ENCODE measurements around the gene RALY. TPM values are rescaled to one million over a fixed set of nuclear protein-coding genes. Genes with fewer than 3 reads are reported as not detected.

RALY gene
- total and polyA plus RNA-seq, 4 donors, result 53.4 to 189 (median 136) TPM

- no peaks in the 10 kb centered on the region for H3K27me3 ChIP-seq (ENCODE audit: control insufficient read depth, insufficient read depth, low read length)
- H3K27ac ChIP-seq (ENCODE audit: low read depth, low read length), result no peak overlapping the region
- 67% methylated on average over 2 of the region's 4 CpGs for WGBS (ENCODE audit: insufficient coverage)
- DNase-seq (ENCODE audit: low read depth in 4 of 6, low spot score in 6 of 6), result no peak
- peaks cover under 1% of the 10 kb centered on the region for H3K36me3 ChIP-seq (ENCODE audit: control insufficient read depth, insufficient read depth, low read length)
- no peaks in the 10 kb centered on the region for H3K9me3 ChIP-seq (ENCODE audit: control insufficient read depth, insufficient read depth, low read length)
- peaks cover 7% of the 10 kb centered on the region for H3K4me1 ChIP-seq (ENCODE audit: control insufficient read depth, insufficient read depth, low read length)
- no peak overlapping the region for H3K4me3 ChIP-seq (ENCODE audit: low read depth, low read length)
These were observed 121.1 kb downstream of the RALY start for GRCh38 chr20:34114809-34115208.

- H3K4me1 ChIP-seq (ENCODE audit: control insufficient read depth, insufficient read depth, low read length), result peaks cover 5% of the 10 kb centered on the region
- no peak overlapping the region for H3K4me3 ChIP-seq (ENCODE audit: low read depth, low read length)
- H3K36me3 ChIP-seq (ENCODE audit: control insufficient read depth, insufficient read depth, low read length), result no peaks in the 10 kb centered on the region
- H3K27me3 ChIP-seq (ENCODE audit: control insufficient read depth, insufficient read depth, low read length), result no peaks in the 10 kb centered on the region
- H3K27ac ChIP-seq (ENCODE audit: low read depth, low read length), result no peak overlapping the region
- DNase-seq (ENCODE audit: low read depth in 4 of 6, low spot score in 6 of 6), result no peak
- H3K9me3 ChIP-seq (ENCODE audit: control insufficient read depth, insufficient read depth, low read length), result no peaks in the 10 kb centered on the region
These were observed 121.5 kb downstream of the RALY start for GRCh38 chr20:34115232-34115631.

GRCh38 chr20:34120213-34120612, 126.5 kb downstream of the RALY start:
- Histone ChIP-seq H3K36me3 (ENCODE audit: control insufficient read depth, insufficient read depth, low read length) (no peaks in the 10 kb centered on the region), H3K27me3 (ENCODE audit: control insufficient read depth, insufficient read depth, low read length) (no peaks in the 10 kb centered on the region), H3K4me1 (ENCODE audit: control insufficient read depth, insufficient read depth, low read length) (no peaks in the 10 kb centered on the region), H3K27ac (ENCODE audit: low read depth, low read length) (no peak overlapping the region), H3K4me3 (ENCODE audit: low read depth, low read length) (no peak overlapping the region), H3K9me3 (ENCODE audit: control insufficient read depth, insufficient read depth, low read length) (no peaks in the 10 kb centered on the region)
- no peak for DNase-seq (ENCODE audit: low read depth in 4 of 6, low spot score in 6 of 6)
- WGBS (ENCODE audit: insufficient coverage), result no CpG with 5 or more reads among the region's 2 CpGs

- 92% methylated on average over 43 of the region's 43 CpGs for WGBS (ENCODE audit: insufficient coverage)
- Histone ChIP-seq H3K27ac (ENCODE audit: low read depth, low read length) (no peak overlapping the region), H3K9me3 (ENCODE audit: control insufficient read depth, insufficient read depth, low read length) (no peaks in the 10 kb centered on the region), H3K4me1 (ENCODE audit: control insufficient read depth, insufficient read depth, low read length) (no peaks in the 10 kb centered on the region), H3K36me3 (ENCODE audit: control insufficient read depth, insufficient read depth, low read length) (no peaks in the 10 kb centered on the region), H3K4me3 (ENCODE audit: low read depth, low read length) (no peak overlapping the region), H3K27me3 (ENCODE audit: control insufficient read depth, insufficient read depth, low read length) (no peaks in the 10 kb centered on the region)
- no peak for DNase-seq (ENCODE audit: low read depth in 4 of 6, low spot score in 6 of 6)
These were observed 128.7 kb downstream of the RALY start for GRCh38 chr20:34122274-34122980.

- Histone ChIP-seq H3K27ac (ENCODE audit: low read depth, low read length) (no peak overlapping the region), H3K4me1 (ENCODE audit: control insufficient read depth, insufficient read depth, low read length) (no peaks in the 10 kb centered on the region), H3K9me3 (ENCODE audit: control insufficient read depth, insufficient read depth, low read length) (no peaks in the 10 kb centered on the region), H3K27me3 (ENCODE audit: control insufficient read depth, insufficient read depth, low read length) (no peaks in the 10 kb centered on the region), H3K4me3 (ENCODE audit: low read depth, low read length) (no peak overlapping the region), H3K36me3 (ENCODE audit: control insufficient read depth, insufficient read depth, low read length) (no peaks in the 10 kb centered on the region)
- no peak for DNase-seq (ENCODE audit: low read depth in 4 of 6, low spot score in 6 of 6)
These were observed 129.6 kb downstream of the RALY start for GRCh38 chr20:34123309-34123708.

- H3K27ac ChIP-seq (ENCODE audit: low read depth, low read length), result no peak overlapping the region
- no peak for DNase-seq (ENCODE audit: low read depth in 4 of 6, low spot score in 6 of 6)
- H3K27me3 ChIP-seq (ENCODE audit: control insufficient read depth, insufficient read depth, low read length), result no peaks in the 10 kb centered on the region
- H3K36me3 ChIP-seq (ENCODE audit: control insufficient read depth, insufficient read depth, low read length), result no peaks in the 10 kb centered on the region
- no CpG with 5 or more reads among the region's 2 CpGs for WGBS (ENCODE audit: insufficient coverage)
- H3K4me1 ChIP-seq (ENCODE audit: control insufficient read depth, insufficient read depth, low read length), result peaks cover 4% of the 10 kb centered on the region
- no peak overlapping the region for H3K4me3 ChIP-seq (ENCODE audit: low read depth, low read length)
- H3K9me3 ChIP-seq (ENCODE audit: control insufficient read depth, insufficient read depth, low read length), result no peaks in the 10 kb centered on the region
These were observed 130.9 kb downstream of the RALY start for GRCh38 chr20:34124469-34125249.

GRCh38 chr20:34127792-34128191, 134.1 kb downstream of the RALY start:
- H3K27ac ChIP-seq (ENCODE audit: low read depth, low read length), result no peak overlapping the region
- no peaks in the 10 kb centered on the region for H3K36me3 ChIP-seq (ENCODE audit: control insufficient read depth, insufficient read depth, low read length)
- WGBS (ENCODE audit: insufficient coverage), result 88% methylated on average over 5 of the region's 10 CpGs
- H3K4me3 ChIP-seq (ENCODE audit: low read depth, low read length), result no peak overlapping the region
- DNase-seq (ENCODE audit: low read depth in 4 of 6, low spot score in 6 of 6), result no peak
- H3K4me1 ChIP-seq (ENCODE audit: control insufficient read depth, insufficient read depth, low read length), result peaks cover 4% of the 10 kb centered on the region
- H3K9me3 ChIP-seq (ENCODE audit: control insufficient read depth, insufficient read depth, low read length), result no peaks in the 10 kb centered on the region
- no peaks in the 10 kb centered on the region for H3K27me3 ChIP-seq (ENCODE audit: control insufficient read depth, insufficient read depth, low read length)

GRCh38 chr20:34129518-34130162, 135.9 kb downstream of the RALY start:
- 12% methylated on average over 5 of the region's 10 CpGs for WGBS (ENCODE audit: insufficient coverage)

GRCh38 chr20:34131491-34131890, 137.8 kb downstream of the RALY start:
- Histone ChIP-seq H3K36me3 (ENCODE audit: control insufficient read depth, insufficient read depth, low read length) (no peaks in the 10 kb centered on the region), H3K27me3 (ENCODE audit: control insufficient read depth, insufficient read depth, low read length) (no peaks in the 10 kb centered on the region), H3K4me1 (ENCODE audit: control insufficient read depth, insufficient read depth, low read length) (peaks cover 4% of the 10 kb centered on the region), H3K27ac (ENCODE audit: low read depth, low read length) (no peak overlapping the region), H3K9me3 (ENCODE audit: control insufficient read depth, insufficient read depth, low read length) (no peaks in the 10 kb centered on the region), H3K4me3 (ENCODE audit: low read depth, low read length) (no peak overlapping the region)
- no peak for DNase-seq (ENCODE audit: low read depth in 4 of 6, low spot score in 6 of 6)
- 94% methylated on average over 2 of the region's 4 CpGs for WGBS (ENCODE audit: insufficient coverage)

More at GRCh38 chr20:34129518-34130162, 135.9 kb downstream of the RALY start:
- H3K9me3 ChIP-seq (ENCODE audit: control insufficient read depth, insufficient read depth, low read length), result no peaks in the 10 kb centered on the region
- no peaks in the 10 kb centered on the region for H3K27me3 ChIP-seq (ENCODE audit: control insufficient read depth, insufficient read depth, low read length)
- peak; percentile 56 to 94 (median 66) for DNase-seq (ENCODE audit: low read depth in 4 of 6, low spot score in 6 of 6)
- peaks cover 4% of the 10 kb centered on the region for H3K4me1 ChIP-seq (ENCODE audit: control insufficient read depth, insufficient read depth, low read length)
- H3K4me3 ChIP-seq (ENCODE audit: low read depth, low read length), result no peak overlapping the region
- H3K36me3 ChIP-seq (ENCODE audit: control insufficient read depth, insufficient read depth, low read length), result no peaks in the 10 kb centered on the region
- H3K27ac ChIP-seq (ENCODE audit: low read depth, low read length), result no peak overlapping the region
